SU-DHL-6 (cell line): ENCODE data around the gene UBLCP1.

Experiments
- H2AFZ ChIP-seq: fragments of 200-600 bp; sonication (generic); 2 replicates; pipeline ENCODE4 v1.6.1; 2014; ENCODE audit warnings: low read depth, mild to moderate bottlenecking, moderate library complexity, mixed read lengths, antibody characterized with exemption, low read length; ENCODE audit not compliant: severe bottlenecking
- H3F3A ChIP-seq: fragments of 200-600 bp; shearing (Covaris generic); 2 replicates; pipeline ENCODE4 v1.6.0; 2016; ENCODE audit warnings: antibody characterized with exemption, mild to moderate bottlenecking; ENCODE audit not compliant: insufficient read depth
- H3K27ac ChIP-seq: fragments of 200-600 bp; sonication (generic); 2 replicates; pipeline ENCODE4 v1.5.1; 2016; ENCODE audit warnings: low read depth, mild to moderate bottlenecking, low read length, moderate library complexity, mixed read lengths
- H3K27me3 ChIP-seq: fragments of 200-600 bp; sonication (generic), shearing (Covaris generic); 2 replicates; pipeline ENCODE4 v1.6.0; 2014; ENCODE audit warnings: mild to moderate bottlenecking, low read length
- H3K36me3 ChIP-seq: fragments of 200-600 bp; sonication (generic); 2 replicates; pipeline ENCODE4 v1.6.1; 2014; ENCODE audit warnings: mild to moderate bottlenecking, low read length, mixed read lengths
- H3K4me2 ChIP-seq: fragments of 300-600, 200-600 bp; shearing (Covaris generic), sonication (generic); 2 replicates; pipeline ENCODE4 v1.6.0; 2014; ENCODE audit warnings: low read length, low read depth, mild to moderate bottlenecking; ENCODE audit not compliant: poor library complexity, severe bottlenecking
- H3K4me3 ChIP-seq: fragments of 200-600 bp; sonication (generic); 2 replicates; pipeline ENCODE4 v1.5.1; 2014; ENCODE audit warnings: antibody characterized with exemption, low read length, mild to moderate bottlenecking, mixed read lengths; ENCODE audit not compliant: insufficient read depth, poor library complexity, severe bottlenecking
- H3K79me2 ChIP-seq: fragments of 200-600 bp; sonication (generic); 2 replicates; pipeline ENCODE4 v1.6.1; 2014; ENCODE audit warnings: mild to moderate bottlenecking, low read length, moderate library complexity; ENCODE audit not compliant: insufficient read depth
- H3K9ac ChIP-seq: fragments of 200-600 bp; sonication (generic); 2 replicates; pipeline ENCODE4 v1.7.0; 2014; ENCODE audit warnings: mild to moderate bottlenecking, low read length
- H3K9me2 ChIP-seq: fragments of 200-600 bp; sonication (generic); replicated peaks from 2 replicates; pipeline ENCODE4 v1.6.1; 2014; ENCODE audit warnings: low read length; ENCODE audit not compliant: insufficient read depth
- H3K9me3 ChIP-seq: fragments of 200-600 bp; sonication (generic); 2 replicates; pipeline ENCODE4 v1.6.1; 2014; ENCODE audit warnings: low read length, mixed read lengths; ENCODE audit not compliant: insufficient read depth
- H4K20me1 ChIP-seq: fragments of 200-600 bp; sonication (generic); 2 replicates; pipeline ENCODE4 v1.6.1; 2014; ENCODE audit warnings: low read depth, mild to moderate bottlenecking, antibody characterized with exemption, low read length, moderate library complexity, mixed read lengths
- CTCF ChIP-seq: fragments of 200-600 bp; sonication (generic); IDR thresholded peaks from one replicate; pipeline ENCODE4 v1.5.1; 2017; ENCODE audit warnings: antibody characterized with exemption, mild to moderate bottlenecking, low read length, moderate library complexity; ENCODE audit not compliant: insufficient read depth, poor library complexity, severe bottlenecking
- EZH2phosphoT487 ChIP-seq: fragments of 200-600 bp; sonication (generic), shearing (Covaris generic); conservative IDR thresholded peaks from 2 replicates; pipeline ENCODE4 v1.6.1; 2018; ENCODE audit warnings: mild to moderate bottlenecking, antibody characterized with exemption, low read length, moderate library complexity, mixed read lengths

UBLCP1 gene

GRCh38 chr5:159319363-159319762, 56.3 kb downstream of the UBLCP1 start:
- Histone ChIP-seq H3K9ac (no peak overlapping the region), H3F3A (no peaks in the 10 kb centered on the region), H3K27ac (no peak overlapping the region), H3K36me3 (no peaks in the 10 kb centered on the region), H3K4me2 (no peak overlapping the region), H3K9me2 (no peaks in the 10 kb centered on the region), H3K27me3 (no peaks in the 10 kb centered on the region), H2AFZ (no peak overlapping the region), H3K79me2 (no peaks in the 10 kb centered on the region), H3K4me3 (no peak overlapping the region), H3K9me3 (no peaks in the 10 kb centered on the region), H4K20me1 (no peaks in the 10 kb centered on the region)
- TF ChIP-seq EZH2phosphoT487 (no peak), CTCF (no peak)

GRCh38 chr5:159319832-159320231, 56.7 kb downstream of the UBLCP1 start:
- no peaks in the 10 kb centered on the region for H3K79me2 ChIP-seq
- H4K20me1 ChIP-seq = no peaks in the 10 kb centered on the region
- H3K27me3 ChIP-seq = no peaks in the 10 kb centered on the region
- H3K4me2 ChIP-seq = no peak overlapping the region
- H2AFZ ChIP-seq = no peak overlapping the region
- H3K4me3 ChIP-seq = no peak overlapping the region
- H3F3A ChIP-seq = no peaks in the 10 kb centered on the region
- no peak for TF ChIP-seq EZH2phosphoT487
- TF ChIP-seq CTCF = no peak
- H3K36me3 ChIP-seq = no peaks in the 10 kb centered on the region
- H3K9ac ChIP-seq = no peak overlapping the region
- H3K9me2 ChIP-seq = no peaks in the 10 kb centered on the region
- H3K27ac ChIP-seq = no peak overlapping the region
- no peaks in the 10 kb centered on the region for H3K9me3 ChIP-seq

GRCh38 chr5:159322180-159322579, 59.1 kb downstream of the UBLCP1 start:
- no peak overlapping the region for H3K9ac ChIP-seq
- H3K36me3 ChIP-seq = no peaks in the 10 kb centered on the region
- H3K9me3 ChIP-seq = no peaks in the 10 kb centered on the region
- no peaks in the 10 kb centered on the region for H3F3A ChIP-seq
- no peak overlapping the region for H3K27ac ChIP-seq
- no peak overlapping the region for H3K4me2 ChIP-seq
- H3K27me3 ChIP-seq = no peaks in the 10 kb centered on the region
- TF ChIP-seq CTCF (no peak), EZH2phosphoT487 (no peak)
- H2AFZ ChIP-seq = no peak overlapping the region
- H3K4me3 ChIP-seq = no peak overlapping the region
- no peaks in the 10 kb centered on the region for H3K79me2 ChIP-seq
- H3K9me2 ChIP-seq = no peaks in the 10 kb centered on the region
- H4K20me1 ChIP-seq = no peaks in the 10 kb centered on the region
